Suprapubic skin (tissue), 4 donors: ENCODE results near the gene ACVR1B. TPM values are rescaled to one million over a fixed set of nuclear protein-coding genes. Genes with fewer than 3 reads are reported as not detected.

ENCODE experiments used
- DNase-seq, 2 donors: peaks; one replicate each; pipeline ENCODE4 v3.0.0-alpha.2; 2019; ENCODE audit warnings: low spot score in 2 of 2
- H3K27ac ChIP-seq: fragments of 200-600 bp; sonication (generic); one replicate; pipeline ENCODE4 v1.5.1; 2019
- H3K27me3 ChIP-seq: fragments of 200-600 bp; sonication (generic); one replicate; pipeline ENCODE4 v1.5.1; 2019
- H3K36me3 ChIP-seq: fragments of 200-600 bp; sonication (generic); one replicate; pipeline ENCODE4 v1.5.1; 2019
- H3K4me1 ChIP-seq: fragments of 200-600 bp; sonication (generic); one replicate; pipeline ENCODE4 v1.5.1; 2019
- H3K4me3 ChIP-seq: fragments of 200-600 bp; sonication (generic); one replicate; pipeline ENCODE4 v1.5.1; 2019; ENCODE audit warnings: mild to moderate bottlenecking
- H3K9me3 ChIP-seq: fragments of 200-600 bp; sonication (generic); one replicate; pipeline ENCODE4 v1.5.1; 2019
- CTCF ChIP-seq, 2 donors: fragments of 200-600 bp in 1 of 2; fragments of 450-650 bp in 1 of 2; sonication (generic) in 1 of 2; IDR thresholded peaks; one replicate each; pipeline ENCODE4 v1.5.1; 2016 to 2019; ENCODE audit warnings: antibody characterized with exemption in 2 of 2, mild to moderate bottlenecking in 1 of 2, moderate library complexity in 1 of 2
- EP300 ChIP-seq: sonication (generic); formaldehyde crosslinking; IDR thresholded peaks from one replicate; pipeline ENCODE4 v1.6.1; 2017; ENCODE audit warnings: antibody characterized with exemption
- POLR2A ChIP-seq, 2 donors: fragments of 450-650 bp; IDR thresholded peaks; one replicate each; pipeline ENCODE4 v1.6.1; 2017; ENCODE audit warnings: antibody characterized with exemption in 2 of 2, mild to moderate bottlenecking in 2 of 2, moderate library complexity in 2 of 2
- POLR2AphosphoS5 ChIP-seq, 3 donors: sonication (generic); formaldehyde crosslinking; IDR thresholded peaks; one replicate each; pipeline ENCODE4 v1.6.1; 2017; ENCODE audit warnings: antibody characterized with exemption in 3 of 3
- WGBS: methylation state at CpG from one replicate; pipeline ENCODE4 v1.1.5; 2018; 5-methylcytosine and 5-hydroxymethylcytosine counted together
- total RNA-seq, 4 donors: library from RNA; depleted of rRNA; stranded (reverse); fragments of >200 nt; gene quantifications; one replicate each; pipeline ENCODE4 v1.1.0, GENCODE V29; 2016

ACVR1B gene
- 100 to 1,000 TPM in 1 of 4 donors, 10 to 100 TPM in 3; 40.5 to 103 (median 57.3) TPM for total RNA-seq

GRCh38 chr12:51951199-51951842 lies at the start of gene ACVR1B:
Gene ACVR1B, plus strand, starts transcription at chr12:51951699. Its CDS starts 45 bp downstream, at chr12:51951744.
- Histone ChIP-seq H3K27me3 (no peaks in the 10 kb centered on the region), H3K4me3 (peak within 1 kb of the TSS; percentile 98), H3K4me1 (peaks cover 46% of the 10 kb centered on the region), H3K9me3 (no peaks in the 10 kb centered on the region), H3K36me3 (no peaks in the 10 kb centered on the region), H3K27ac (peak within 1 kb of the TSS; percentile 99)
- DNase-seq, result peak; percentile 95 to 96
- under 1% methylated on average over 59 of the region's 86 CpGs for WGBS
- peak in 1 of 2 donors; percentile 62 for TF ChIP-seq POLR2A (IDR thresholded peaks at IDR 0.05)
- TF ChIP-seq POLR2AphosphoS5 (IDR thresholded peaks at IDR 0.05), result no peak

GRCh38 chr12:51901881-51902280 lies 49.6 kb upstream of the ACVR1B start:
- no peak overlapping the region for H3K4me3 ChIP-seq
- H3K36me3 ChIP-seq, result no peaks in the 10 kb centered on the region
- peaks cover 38% of the 10 kb centered on the region for H3K4me1 ChIP-seq
- TF ChIP-seq POLR2AphosphoS5 (IDR thresholded peaks at IDR 0.05) (no peak), POLR2A (IDR thresholded peaks at IDR 0.05) (no peak), CTCF (IDR thresholded peaks at IDR 0.05) (no peak), EP300 (no peak)
- peaks cover 1% of the 10 kb centered on the region for H3K27me3 ChIP-seq
- 94% methylated on average over 11 of the region's 11 CpGs for WGBS
- H3K9me3 ChIP-seq, result no peaks in the 10 kb centered on the region
- DNase-seq, result peak in 1 of 2 donors; percentile 11
- no peak overlapping the region for H3K27ac ChIP-seq

GRCh38 chr12:51904951-51905470 lies 46.5 kb upstream of the ACVR1B start:
- Histone ChIP-seq H3K9me3 (no peaks in the 10 kb centered on the region), H3K27me3 (peaks cover 11% of the 10 kb centered on the region), H3K4me3 (peak overlapping the region; percentile 27), H3K27ac (peak overlapping the region; percentile 92), H3K4me1 (peaks cover 51% of the 10 kb centered on the region), H3K36me3 (no peaks in the 10 kb centered on the region)
- no peak for TF ChIP-seq POLR2AphosphoS5 (IDR thresholded peaks at IDR 0.05)
- no peak for TF ChIP-seq CTCF (IDR thresholded peaks at IDR 0.05)
- no peak for TF ChIP-seq POLR2A (IDR thresholded peaks at IDR 0.05)
- TF ChIP-seq EP300, result no peak
- peak in 1 of 2 donors; percentile 56 for DNase-seq

DNA sequence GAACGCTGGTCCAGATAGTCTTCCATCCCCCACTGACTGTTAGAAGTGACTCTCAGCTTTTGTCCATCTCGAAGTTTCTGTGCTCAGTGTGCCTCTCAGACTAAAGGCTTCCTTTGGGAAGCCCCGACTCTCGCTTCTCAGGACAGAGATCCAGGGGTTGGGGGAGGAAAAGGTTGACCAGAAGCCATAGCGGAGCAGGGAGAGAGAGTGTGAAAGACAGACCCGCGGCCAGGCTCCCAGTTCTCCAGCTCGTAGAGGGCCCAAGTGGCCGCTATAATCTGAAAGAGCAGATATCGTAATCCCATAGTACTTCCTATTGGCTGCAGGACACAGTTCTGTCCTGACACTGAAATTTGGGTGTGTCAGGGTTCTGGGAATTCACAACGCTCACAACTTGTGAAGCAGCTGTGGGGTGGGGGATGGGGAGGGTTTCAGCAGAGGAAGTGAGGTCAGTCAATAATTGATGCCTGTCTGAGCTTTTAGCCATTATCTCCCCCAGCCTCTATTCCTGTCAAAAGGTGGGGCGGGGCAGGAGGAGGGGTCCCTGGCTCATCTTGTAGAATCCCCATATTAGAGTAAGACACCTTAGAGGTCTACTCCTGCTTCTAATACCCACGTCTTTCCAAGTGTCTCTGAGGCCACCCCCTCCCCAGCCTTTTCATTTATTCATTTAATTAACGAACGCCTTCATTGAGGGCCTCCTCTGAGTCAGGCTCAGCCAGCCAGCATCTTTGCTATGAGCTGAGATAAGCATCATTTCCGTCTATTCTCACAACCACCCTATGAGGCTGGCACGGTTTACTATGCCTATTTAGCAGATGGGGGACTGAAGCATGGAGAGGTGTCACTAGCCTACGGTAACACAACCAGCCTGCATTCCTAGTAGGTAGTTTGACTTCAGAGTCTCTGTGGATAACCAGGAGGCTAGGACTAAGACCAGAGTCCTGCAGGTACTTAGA lies 45.7 kb upstream of the ACVR1B start:
- Histone ChIP-seq H3K9me3 (no peaks in the 10 kb centered on the region), H3K36me3 (no peaks in the 10 kb centered on the region), H3K4me3 (peak overlapping the region; percentile 58), H3K27ac (peak overlapping the region; percentile 92), H3K27me3 (peaks cover 11% of the 10 kb centered on the region), H3K4me1 (peaks cover 58% of the 10 kb centered on the region)
- TF ChIP-seq POLR2A (IDR thresholded peaks at IDR 0.05) (peak in 1 of 2 donors; percentile 74), CTCF (IDR thresholded peaks at IDR 0.05) (no peak), POLR2AphosphoS5 (IDR thresholded peaks at IDR 0.05) (peak in 2 of 3 donors; percentile 34 to 42), EP300 (no peak)
- DNase-seq, result peak; percentile 94 to 97
- WGBS, result 36% methylated on average over 17 of the region's 18 CpGs

DNA sequence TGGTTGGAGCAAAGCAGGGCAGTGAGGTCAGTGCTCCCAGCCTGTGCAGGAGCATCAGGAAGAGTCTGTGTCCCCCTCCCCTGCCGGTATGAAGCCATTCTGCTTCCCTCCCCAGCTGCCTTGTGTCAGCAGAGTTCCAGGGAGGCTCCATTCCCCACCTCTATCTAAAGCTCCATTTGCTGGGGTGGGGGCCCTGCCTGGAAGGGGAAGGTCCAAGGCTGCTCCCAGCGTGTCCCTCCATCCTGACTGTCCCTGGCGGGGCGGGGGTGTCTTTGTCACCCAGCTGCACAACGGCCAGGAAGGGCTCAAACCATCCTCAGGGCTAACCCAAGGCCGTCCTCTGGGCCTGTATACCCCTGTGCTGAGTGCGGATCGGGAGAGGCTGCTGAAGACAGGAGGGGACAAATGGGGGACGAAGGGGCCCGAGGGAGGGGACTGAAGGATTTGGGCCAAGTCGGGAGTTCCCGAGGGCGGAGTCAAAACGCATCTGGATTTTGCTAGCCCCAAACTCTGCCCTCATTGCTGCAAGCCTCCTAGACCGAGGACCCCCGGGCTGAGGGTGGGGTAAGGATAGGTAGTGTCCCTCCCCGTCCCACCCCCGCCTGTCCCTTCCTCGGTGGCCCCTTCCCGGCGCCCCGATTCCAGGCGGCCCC lies 44.9 kb upstream of the ACVR1B start:
- no peaks in the 10 kb centered on the region for H3K9me3 ChIP-seq
- H3K27ac ChIP-seq, result peak overlapping the region; percentile 92
- WGBS, result 29% methylated on average over 12 of the region's 23 CpGs
- H3K36me3 ChIP-seq, result no peaks in the 10 kb centered on the region
- peaks cover 11% of the 10 kb centered on the region for H3K27me3 ChIP-seq
- DNase-seq, result peak in 1 of 2 donors; percentile 82
- H3K4me3 ChIP-seq, result peak overlapping the region; percentile 58
- TF ChIP-seq POLR2A (IDR thresholded peaks at IDR 0.05) (peak in 1 of 2 donors; percentile 13), POLR2AphosphoS5 (IDR thresholded peaks at IDR 0.05) (no peak)
- H3K4me1 ChIP-seq, result peaks cover 66% of the 10 kb centered on the region
